GM11168 (cell line): ENCODE results near the gene RHOF.

Experiments used
- in situ Hi-C: fragments of 300-500 bp; cut with MboI; formaldehyde crosslinking; loops from one replicate; pipeline ENCODE4 v1.12.0; 2022; ENCODE audit warnings: low sequenced_read_pairs; ENCODE audit not compliant: unreplicated experiment

Gene RHOF

DNA sequence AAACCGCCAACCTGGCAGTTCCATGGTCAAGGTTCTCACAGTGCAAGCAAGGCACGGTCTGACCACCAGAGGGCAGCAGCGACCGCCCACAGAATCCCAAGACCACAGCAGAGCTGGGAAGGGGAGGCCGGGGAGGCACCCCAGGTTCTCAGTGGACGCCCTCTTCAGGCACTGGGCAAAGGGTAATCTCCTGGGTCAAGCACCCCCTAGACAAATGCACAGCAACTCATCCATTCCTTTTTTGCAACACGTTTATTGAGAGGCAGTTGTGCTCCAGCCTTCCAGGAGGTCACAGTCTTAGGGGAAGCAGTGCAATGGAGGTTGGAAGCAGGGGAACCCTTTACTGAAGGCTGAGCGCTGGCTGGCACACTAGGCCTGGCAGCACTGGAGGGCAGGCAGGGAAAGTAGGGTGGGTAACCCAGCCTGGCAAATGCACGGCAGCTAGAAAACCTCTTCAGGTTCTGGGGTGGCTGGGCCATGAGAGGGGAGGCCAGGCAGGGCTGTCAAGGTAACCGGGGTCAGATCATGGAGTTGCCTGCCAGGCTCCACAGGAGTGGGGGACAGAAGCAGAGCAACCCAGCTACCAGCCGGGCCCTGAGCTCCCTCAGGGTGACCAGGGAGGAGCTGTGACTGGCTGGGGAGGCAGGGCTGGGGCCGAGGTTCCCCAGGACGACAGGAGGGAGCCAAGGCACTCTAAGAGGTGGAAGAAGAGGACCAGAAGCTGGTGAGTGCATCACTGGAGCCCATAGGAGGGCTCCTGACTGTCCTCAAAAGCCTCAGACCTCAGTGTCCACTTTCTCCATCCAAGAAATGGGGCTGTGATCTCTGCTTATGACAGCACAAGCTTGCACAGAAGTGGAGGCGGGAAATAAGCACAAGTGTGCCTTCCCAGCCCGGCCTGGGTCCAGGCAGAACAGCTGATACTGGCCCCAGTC lies 1.8 kb upstream of the RHOF start:
- in situ Hi-C loops = loop anchor here (10.0 kb wide), 1 partner anchor 100 kb away; no protein-coding TSS in a partner anchor

DNA sequence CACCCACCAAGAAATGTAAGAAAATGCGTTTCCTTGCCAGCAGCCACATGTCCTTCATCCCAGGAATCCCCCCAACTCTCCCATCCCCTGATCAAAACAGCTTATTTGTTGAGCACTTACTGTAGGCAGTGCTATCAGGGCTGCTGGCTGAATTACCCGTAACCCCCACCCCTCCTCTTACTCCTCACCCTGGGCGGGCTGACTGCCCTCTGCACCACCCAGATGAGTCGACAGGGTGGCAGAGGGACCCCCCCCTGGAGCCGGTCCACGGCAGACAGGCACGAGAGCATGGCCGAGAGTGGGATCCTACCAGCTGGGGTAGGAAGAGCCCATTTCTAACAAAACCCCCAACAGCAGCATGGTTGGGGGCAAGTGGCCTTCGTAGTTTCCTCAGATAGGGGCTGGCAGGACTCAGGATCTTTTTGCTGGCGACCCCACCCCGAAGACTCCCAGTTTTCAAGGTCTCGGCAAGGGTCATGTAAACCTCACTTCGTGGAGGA lies 1.1 kb upstream of the RHOF start:
- in situ Hi-C loops = loop anchor here (10.0 kb wide), 1 partner anchor 100 kb away; no protein-coding TSS in a partner anchor

DNA sequence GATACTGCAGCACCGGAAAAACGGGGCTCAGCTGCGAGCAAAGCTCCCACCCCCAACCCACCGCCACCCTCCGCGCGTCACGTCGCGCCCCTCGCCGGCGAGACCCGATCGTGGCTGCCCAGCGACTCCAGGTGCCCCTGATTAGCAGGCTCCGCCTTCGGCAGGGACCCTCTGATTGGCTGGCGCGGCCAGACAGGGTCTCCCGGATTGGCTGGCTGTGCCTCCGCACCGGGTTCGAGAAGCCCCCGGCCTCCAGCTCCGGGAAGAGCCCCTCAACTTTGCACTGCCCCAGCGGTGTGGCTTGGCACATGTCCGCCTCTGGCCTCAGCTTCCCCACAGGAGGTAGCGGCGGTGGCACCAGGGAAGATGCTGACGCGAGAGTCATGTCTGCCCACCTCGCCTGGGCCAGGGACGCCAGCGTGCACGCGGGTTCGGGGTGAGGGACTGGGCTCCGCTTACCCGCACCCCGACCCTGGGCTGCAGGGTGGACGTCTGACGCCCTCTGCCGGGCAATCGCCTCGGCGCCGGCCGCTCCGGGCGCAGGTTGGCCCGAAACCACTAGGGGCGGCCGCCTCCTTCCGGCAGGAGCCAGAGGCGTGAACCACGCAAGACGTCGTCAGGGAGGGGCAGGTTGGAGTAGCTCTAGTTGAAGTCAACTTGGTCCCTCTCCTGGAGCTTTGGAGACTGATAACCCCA lies 498 bp upstream of the RHOF start:
- in situ Hi-C loops = loop anchor here (10.0 kb wide), 1 partner anchor 99 kb away; no protein-coding TSS in a partner anchor

DNA sequence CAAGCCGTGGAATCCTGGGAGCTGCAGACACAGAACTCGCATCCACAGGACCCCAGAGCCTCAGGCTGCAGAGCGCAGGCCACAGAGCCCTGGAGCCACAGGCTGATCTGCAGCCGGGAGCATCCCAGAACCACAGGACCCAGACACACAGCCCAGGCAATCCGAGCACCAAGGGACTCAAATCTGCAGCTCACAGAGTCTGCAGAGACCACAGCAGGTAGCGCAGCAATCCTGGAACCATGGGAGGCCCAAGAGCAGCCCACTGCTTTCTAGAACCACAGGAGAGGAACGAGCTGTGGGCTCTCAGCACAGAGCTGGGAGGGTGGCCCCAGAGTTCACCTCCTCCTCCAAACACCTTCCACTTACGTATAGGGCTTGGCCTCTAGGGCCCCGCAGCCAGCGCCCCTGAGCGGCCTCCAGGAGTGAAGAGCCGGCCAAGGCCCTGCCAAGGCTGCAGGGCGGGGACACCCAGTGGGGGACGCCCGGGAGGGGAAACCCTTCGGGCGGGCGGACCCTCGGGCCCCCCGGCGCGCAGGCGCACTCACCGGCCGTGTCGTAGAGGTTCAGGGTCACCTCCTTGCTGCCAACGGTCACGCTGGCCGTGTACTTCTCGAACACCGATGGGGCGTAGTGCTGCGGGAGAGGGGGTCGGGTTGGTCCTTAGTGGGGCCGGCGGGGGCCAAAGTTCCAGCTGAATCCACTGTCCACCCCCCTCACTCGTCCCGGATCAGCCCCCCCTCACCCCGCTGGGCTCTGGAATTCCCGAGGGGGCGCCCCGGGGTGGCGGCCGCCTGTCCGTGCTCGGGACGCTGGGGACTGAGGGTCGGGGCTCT lies 665 bp downstream of the RHOF start:
- in situ Hi-C loops = loop anchor here (10.0 kb wide), 1 partner anchor 98 kb away; no protein-coding TSS in a partner anchor

DNA sequence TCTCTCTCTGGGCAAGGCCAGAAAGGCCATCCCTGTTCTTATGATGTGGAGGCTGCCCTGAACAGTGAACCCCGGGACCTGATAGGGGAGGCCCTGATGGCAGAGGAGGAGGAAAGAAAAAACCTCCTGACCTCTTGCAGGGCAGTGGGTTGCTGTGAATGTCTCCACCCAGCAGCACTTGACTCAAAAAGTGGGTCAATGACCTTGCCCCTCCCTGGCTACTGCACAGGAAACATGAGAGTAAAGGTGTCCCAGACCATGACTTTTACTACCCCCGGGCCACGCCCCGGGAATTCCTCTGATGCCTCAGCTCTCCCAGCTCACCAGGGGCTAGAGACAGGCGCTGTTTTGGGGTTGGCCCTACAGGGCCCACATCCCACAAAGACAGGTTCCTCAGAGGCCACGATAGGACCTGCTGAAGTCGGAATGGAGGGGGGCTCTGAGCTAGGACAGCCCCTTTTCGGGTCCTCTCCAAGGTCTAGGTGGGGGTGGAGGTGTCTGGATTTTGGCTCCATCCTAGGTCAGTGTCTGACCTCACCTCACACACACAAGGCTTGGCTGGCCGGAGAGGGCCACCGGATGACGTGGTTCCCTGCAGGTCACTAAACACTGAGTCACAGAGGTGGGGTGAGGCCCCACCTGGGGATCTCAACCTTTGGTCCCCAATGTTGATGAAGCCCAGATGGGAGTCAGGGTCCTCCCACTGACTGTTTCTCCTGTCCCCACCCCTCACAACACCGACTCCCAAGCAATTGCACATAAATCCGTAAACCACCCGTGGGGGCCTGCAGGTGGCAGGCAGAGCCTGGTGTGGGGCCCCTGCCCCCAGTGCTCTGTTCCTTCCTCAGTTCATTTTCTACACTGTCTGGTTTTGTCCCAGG lies 1.6 kb downstream of the RHOF start:
- in situ Hi-C loops = loop anchor here (10.0 kb wide), 1 partner anchor 97 kb away; no protein-coding TSS in a partner anchor

DNA sequence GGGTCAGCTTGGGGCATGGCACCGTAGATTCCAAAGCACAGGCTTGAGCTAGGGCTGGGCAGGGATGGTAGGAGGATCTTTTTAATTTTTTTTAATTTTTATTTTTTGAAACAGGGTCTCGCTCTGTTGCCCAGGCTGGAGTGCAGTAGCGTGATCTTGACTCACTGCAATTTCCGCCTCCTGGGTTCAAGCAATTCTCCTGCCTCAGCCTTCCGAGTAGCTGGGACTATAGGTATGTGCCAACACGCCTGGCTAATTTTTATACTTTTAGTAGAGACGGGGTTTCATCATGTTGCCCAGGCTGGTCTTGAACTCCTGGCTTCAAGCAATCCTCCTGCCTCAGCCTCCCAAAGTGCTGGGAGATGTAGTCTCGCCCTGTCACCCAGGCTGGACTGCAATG lies 2.7 kb downstream of the RHOF start:
- in situ Hi-C loops = loop anchor here (10.0 kb wide), 1 partner anchor 96 kb away; no protein-coding TSS in a partner anchor

DNA sequence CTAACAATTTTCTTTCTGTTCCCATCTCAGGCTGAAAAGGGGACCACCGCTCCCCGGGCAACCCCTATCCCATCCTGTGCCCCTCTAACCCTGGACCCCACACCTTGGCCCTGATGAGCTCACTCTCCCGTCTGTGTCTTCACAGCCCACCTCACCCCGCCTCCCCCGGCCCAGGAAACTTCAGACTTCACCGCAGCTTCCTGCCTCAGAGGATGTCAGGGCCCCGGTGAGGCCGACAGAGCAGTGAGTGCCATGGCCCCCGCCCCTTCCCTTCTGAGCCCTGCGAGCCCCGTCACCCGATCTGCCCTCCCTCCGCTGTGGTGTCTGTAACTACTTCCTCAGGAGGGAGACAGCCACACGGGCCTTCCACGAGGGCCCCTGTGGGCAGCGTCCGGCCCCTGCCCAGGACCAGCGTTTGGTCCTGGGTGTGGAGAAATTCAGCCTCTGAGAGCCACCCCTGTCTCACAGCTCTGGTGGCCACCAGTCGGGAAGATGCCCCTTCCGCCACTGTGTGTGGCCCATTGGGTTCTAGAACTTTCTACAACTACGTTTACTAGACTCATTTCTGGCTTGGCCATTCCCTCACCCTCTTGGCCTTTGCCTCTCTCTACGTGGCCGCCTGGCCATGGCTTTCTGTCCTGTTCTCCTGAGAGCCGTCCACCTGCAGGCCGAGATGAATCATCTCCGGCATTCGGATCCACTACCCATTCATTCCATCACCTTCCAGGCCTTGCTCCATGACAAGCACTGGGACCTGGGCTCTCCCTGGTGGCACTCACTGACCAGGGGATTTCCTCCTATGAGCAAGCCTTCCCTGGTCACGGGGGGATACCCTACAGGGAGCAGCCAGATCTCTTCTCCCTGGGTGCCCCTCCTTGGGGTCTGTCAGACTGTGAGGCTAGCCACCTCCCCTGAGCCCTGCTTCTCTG lies 3.4 kb downstream of the RHOF start:
- in situ Hi-C loops = loop anchor here (10.0 kb wide), 1 partner anchor 95 kb away; no protein-coding TSS in a partner anchor

DNA sequence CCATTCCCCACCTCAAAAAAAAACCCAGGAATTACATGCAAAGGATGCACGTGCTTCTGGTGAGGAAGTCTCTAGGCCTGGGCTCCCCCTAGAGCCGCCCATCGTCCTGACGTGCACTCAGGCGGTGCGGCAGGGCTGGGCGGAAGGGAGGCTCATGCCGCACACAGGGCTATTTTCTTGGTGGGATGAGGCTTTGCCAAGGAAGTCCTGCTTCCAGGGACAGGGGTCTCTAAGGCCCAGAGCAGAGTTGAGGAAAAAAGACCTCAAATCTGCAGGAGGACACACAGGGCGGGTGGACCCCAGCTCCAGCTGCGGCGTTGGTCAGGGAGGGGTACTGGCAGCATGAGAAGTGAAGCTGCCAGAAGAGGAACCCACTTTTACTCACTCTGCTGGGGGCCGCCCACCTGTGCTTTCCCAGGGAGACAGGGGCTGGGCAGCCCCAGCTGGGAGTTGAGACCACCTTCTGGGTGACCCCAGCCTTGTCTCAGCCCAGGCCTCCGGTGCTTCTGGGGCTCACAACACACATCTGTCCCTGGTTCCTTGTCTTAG lies 4.2 kb downstream of the RHOF start:
- in situ Hi-C loops = no loop called here

DNA sequence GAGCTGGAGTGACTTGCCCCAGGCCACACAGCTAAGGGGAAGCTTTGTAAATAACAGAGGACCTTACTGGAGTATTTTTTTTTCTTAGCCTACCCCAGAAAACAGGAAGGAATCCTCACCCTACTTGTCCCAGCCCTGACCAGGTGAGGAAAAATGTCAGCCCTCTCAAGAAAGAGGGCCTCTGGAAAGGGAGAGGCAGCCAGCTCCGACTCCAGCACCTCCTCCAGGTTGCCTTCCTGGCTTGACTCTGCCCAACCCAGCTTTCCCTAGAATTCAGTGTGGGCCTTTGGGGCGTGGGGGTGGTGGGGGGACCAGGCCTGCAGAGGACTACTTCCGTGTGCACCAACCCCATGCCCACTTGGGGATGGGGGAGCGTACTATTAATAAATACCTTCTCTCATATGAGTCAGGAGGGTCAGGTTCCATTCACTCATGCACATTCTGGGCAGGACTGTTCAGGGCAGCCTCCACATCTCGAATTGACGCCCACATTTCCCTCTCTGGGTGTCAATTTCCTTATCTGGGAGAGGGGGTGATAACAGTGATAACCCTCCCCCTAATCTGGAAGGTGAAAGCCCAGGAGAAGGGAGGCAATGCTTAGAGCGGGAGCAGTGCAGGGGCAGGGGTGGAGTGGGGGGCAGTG lies 5.2 kb downstream of the RHOF start:
- in situ Hi-C loops = no loop called here

DNA sequence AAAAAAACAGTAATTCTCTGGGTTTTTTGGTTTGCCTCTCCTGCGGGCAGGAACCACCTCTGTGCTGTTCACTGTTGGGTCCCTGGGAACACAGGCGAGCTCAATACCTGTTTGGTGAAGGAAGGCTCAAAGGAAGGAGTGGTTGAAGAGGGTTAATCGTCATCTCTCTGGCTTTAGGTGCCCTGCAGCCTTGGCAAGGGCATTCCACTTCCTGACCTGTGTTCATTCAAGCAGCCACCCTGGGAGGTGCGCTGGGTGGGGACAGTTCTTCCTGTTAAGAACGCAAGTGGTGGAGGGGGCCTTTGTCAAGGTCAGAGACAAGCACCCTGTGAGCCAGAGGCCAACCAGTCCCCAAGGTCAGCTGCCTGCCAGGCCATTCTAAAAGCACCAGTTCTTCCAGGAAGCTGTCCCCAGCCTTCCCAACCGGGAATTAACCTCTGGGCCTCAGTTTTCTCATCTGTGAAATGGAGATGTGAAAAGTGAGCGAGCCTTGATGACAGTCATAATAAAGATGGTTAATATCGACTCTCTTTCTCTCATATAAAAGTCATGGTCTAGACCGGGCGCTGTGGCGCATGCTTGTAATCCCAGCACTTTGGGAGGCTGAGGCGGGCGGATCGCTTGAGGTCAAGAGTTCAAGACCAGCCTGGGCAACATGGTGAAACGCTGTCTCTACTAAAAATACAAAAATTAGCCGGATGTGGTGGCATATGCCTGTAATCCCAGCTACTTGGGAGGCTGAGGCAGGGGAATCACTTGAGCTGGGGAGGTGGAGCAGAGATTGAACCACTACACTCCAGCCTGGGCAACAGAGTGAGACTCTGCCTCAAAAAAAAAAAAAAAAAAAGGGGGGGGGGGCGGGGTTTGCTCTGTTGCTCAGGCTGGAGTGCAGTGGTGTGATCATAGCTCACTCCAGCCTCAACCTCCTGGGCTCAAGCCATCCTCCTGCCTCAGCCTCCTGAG lies 6.1 kb downstream of the RHOF start:
- in situ Hi-C loops = no loop called here

DNA sequence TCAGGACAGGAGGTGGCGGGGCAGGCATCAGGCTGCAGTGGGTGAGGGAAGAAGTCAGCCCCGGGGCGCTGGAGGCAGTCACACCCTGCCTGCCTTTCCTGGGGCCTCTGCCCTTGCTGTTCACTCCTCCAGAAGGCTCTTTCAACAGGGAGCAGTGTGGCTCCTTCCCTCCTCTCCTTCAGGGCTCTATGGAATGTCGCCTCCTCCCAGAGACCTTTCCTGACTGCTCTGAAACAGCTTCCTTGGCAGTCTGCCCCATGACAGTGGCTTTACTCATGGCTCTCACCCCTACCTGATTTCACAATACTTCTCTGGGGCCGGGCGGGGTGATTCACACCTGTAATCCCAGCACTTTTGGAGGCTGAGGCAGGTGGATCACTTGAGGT lies 7.1 kb downstream of the RHOF start:
- in situ Hi-C loops = no loop called here

DNA sequence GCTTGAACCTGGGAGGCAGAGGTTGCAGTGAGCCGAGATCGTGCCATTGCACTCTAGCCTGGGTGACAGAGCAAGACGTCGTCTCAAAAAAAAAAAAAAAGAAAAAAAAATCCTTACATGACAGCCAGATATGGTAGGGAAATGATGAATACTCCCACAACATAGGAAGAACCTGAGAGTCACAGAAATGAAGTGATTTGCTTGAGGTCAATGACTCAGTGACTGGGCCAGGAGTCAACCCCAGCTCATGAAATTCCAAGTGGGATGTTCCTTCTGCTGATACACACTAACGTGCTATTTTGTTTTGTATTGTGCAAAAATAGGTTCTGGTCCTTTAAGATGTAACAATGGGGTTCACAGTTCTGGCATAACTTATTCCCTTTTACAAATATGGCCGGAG lies 9.0 kb downstream of the RHOF start:
- in situ Hi-C loops = no loop called here

DNA sequence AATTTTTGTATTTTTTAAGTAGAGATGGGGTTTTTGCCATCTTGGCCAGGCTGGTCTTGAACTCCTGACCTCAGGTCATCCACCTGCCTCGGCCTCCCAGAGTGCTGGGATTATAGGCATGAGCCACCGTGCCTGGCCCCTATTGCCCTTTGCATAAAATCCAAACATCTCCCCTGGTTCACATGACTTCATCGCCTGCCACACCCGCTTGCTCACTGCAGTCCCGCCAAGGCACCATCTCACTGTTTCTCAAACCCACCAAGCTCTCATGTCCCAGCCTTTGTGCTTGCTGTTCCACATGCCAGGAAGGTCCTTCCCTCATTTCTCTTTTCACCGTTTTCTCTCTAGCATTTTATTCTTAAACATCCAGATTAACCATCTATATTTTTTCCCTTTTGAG lies 9.7 kb downstream of the RHOF start:
- in situ Hi-C loops = no loop called here

DNA sequence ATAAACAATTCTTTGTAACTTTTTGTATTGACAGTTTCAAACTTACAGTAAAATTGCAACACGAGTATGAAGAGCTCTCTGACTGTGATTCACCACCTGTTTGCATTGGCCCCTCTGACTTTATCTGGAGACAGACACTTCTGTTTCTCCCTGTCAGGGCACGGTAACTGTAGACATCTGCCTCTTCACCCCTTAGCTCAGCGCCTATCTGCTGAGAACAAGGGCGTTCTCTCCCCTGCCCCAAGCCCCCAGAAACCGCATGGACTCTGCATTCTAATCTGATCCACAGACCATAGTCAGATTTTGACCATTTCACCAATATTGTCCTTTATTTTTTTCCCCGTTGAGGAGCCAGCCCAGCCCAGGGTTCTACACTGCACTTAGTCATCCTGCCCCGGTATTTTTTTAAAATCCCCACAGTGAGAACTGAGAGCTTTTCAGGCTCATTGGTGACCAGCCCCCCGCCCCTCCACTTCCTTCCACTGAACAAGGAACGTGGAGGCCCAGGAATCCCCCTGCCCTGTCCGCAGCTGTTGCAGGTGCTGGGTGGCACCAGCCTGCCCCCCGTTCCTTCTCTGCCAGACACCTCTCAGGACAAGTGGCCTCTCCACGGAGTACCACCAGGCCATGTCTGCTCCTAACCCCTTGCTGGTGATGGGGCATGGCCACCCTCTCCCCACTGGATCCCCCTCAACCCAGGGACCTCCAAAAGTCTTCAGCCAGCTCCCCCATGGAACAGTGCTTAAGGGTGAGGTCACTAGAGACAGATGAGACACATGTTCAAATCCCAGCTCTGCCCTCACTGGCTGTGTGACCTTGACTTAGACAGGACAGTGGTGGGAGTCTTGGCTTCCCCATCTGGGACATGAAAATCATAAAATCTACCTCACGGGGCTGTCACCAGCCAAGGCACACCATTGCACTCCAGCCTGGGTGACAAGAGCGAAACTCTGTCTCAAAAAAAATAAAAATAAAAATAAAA lies 11.2 kb downstream of the RHOF start:
- in situ Hi-C loops = no loop called here

DNA sequence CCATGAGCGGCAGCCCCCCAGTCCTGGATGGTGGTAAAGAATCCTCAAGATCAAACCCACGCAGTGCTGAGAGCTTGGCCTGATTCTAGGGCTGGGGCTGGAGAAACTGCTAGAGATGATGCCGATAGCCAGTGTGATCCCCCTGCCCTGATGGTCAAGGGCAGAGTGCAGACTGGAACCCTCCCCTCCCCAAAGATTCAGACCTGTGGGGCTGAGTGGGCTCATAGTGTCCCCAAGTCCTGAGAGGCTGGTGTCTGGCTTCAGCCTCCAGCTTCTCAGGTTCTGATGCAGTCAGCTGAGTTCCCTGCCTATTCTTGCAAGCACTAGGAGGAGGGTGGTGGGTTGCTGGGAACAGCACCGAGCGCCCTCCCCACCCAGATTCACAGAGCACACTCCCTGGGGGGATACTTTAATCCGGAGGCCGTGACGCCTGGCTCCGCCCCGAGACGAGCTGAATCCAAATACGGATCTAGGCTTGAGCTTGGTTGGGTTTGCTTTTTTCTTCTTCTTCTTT lies 11.9 kb downstream of the RHOF start:
- in situ Hi-C loops = no loop called here
